Endothelial cell of umbilical vein (primary cell): ENCODE data around the gene ARHGAP31. TPM values are rescaled to one million over a fixed set of nuclear protein-coding genes. Genes with fewer than 3 reads are reported as not detected.

Experiments
- BruUV-seq: library from RNA; stranded (reverse); fragments of 400-500 nt; replicated peaks from 2 replicates; lab custom pipeline; 2021; lab: Mats Ljungman, UMichigan
- CTCF ChIA-PET: fragments of 300-600, 350-600 bp; sonication (Branson Sonifier 250); formaldehyde crosslinking; loops from one replicate; lab custom pipeline; 2021; ENCODE audit warnings: antibody characterized with exemption, inconsistent platforms; lab: Charles Lee
- POLR2A ChIA-PET: fragments of 300-600, 350-600 bp; sonication (Branson Sonifier 250); formaldehyde crosslinking; loops from one replicate; lab custom pipeline; 2021; ENCODE audit warnings: antibody characterized with exemption, inconsistent platforms; lab: Charles Lee
- DNase-seq: peaks from one replicate; pipeline ENCODE4 v3.0.0-alpha.2; 2011; ENCODE audit warnings: low read depth, low spot score
- FAIRE-seq: peaks from 2 replicates; lab custom pipeline; 2011; peaks lifted over from hg19 to GRCh38; lab: Jason Lieb, UNC
- H2AFZ ChIP-seq: 2 replicates; pipeline ENCODE4 v1.6.0; 2012; ENCODE audit warnings: low read depth, low read length, control low read depth, inconsistent platforms
- H3K27ac ChIP-seq: 2 replicates; pipeline ENCODE4 v1.5.1; 2011; ENCODE audit warnings: low read depth, mild to moderate bottlenecking, control low read depth, low read length, moderate library complexity; ENCODE audit not compliant: insufficient read depth
- H3K27me3 ChIP-seq, 2 experiments: 2 replicates each; pipeline versions ENCODE4 v1.6.0 to v1.6.1; 2011; ENCODE audit warnings: low read length in 2 of 2, mixed read lengths in 1 of 2; ENCODE audit not compliant: control insufficient read depth in 2 of 2, insufficient read depth in 2 of 2
- H3K36me3 ChIP-seq, 2 experiments: 2 replicates in 1 of 2; 3 replicates in 1 of 2; pipeline ENCODE4 v1.5.1; 2011; ENCODE audit warnings: low read length in 2 of 2, mild to moderate bottlenecking in 1 of 2, moderate library complexity in 1 of 2; ENCODE audit not compliant: control insufficient read depth in 2 of 2, insufficient read depth in 2 of 2; ENCODE audit errors: extremely low read depth in 1 of 2
- H3K4me1 ChIP-seq: 3 replicates; pipeline ENCODE4 v1.5.1; 2011; ENCODE audit warnings: mild to moderate bottlenecking, low read length; ENCODE audit not compliant: control insufficient read depth, insufficient read depth; ENCODE audit errors: extremely low read depth
- H3K4me2 ChIP-seq: 2 replicates; pipeline ENCODE4 v1.6.1; 2011; ENCODE audit warnings: low read length, control low read depth, mixed read lengths; ENCODE audit not compliant: insufficient read depth
- H3K4me3 ChIP-seq, 3 experiments: fragments of 200-600 bp in 1 of 3; sonication (generic), shearing (Covaris generic) in 1 of 3; replicated peaks in 1 of 3; 2 replicates each; pipeline ENCODE4 v1.5.1; 2011 to 2016; ENCODE audit warnings: control low read depth in 3 of 3, low read length in 3 of 3, mild to moderate bottlenecking in 2 of 3, inconsistent platforms in 1 of 3, low read depth in 1 of 3, moderate library complexity in 1 of 3; ENCODE audit not compliant: insufficient read depth in 1 of 3
- H3K79me2 ChIP-seq: 2 replicates; pipeline ENCODE4 v1.6.0; 2012; ENCODE audit warnings: low read length, inconsistent platforms; ENCODE audit not compliant: control insufficient read depth, insufficient read depth
- H3K9ac ChIP-seq: replicated peaks from 2 replicates; pipeline ENCODE3; 2011; ENCODE audit warnings: low read length, control low read depth; ENCODE audit not compliant: insufficient read depth; ENCODE audit errors: extremely low read depth
- H3K9me1 ChIP-seq: replicated peaks from 3 replicates; pipeline ENCODE4 v1.6.0; 2011; ENCODE audit warnings: mild to moderate bottlenecking, low read length; ENCODE audit not compliant: control insufficient read depth, insufficient read depth; ENCODE audit errors: extremely low read depth
- H3K9me3 ChIP-seq: replicated peaks from 2 replicates; pipeline ENCODE4 v1.5.1; 2012; ENCODE audit warnings: low read length, inconsistent platforms; ENCODE audit not compliant: control insufficient read depth, insufficient read depth
- H4K20me1 ChIP-seq: replicated peaks from 2 replicates; pipeline ENCODE3; 2011; ENCODE audit warnings: mild to moderate bottlenecking, low read length; ENCODE audit not compliant: control insufficient read depth, insufficient read depth; ENCODE audit errors: extremely low read depth
- CTCF ChIP-seq, 2 donors: IDR thresholded peaks; 1 replicate in 1 of 2; 2 replicates in 1 of 2; pipeline ENCODE4 v1.5.1; 2011; ENCODE audit warnings: low read length in 2 of 2, mild to moderate bottlenecking in 2 of 2, moderate library complexity in 2 of 2, control low read depth in 1 of 2, inconsistent platforms in 1 of 2, low read depth in 1 of 2; ENCODE audit not compliant: insufficient read depth in 1 of 2; ENCODE audit errors: extremely low read depth in 1 of 2
- EZH2 ChIP-seq: IDR thresholded peaks from 2 replicates; pipeline ENCODE4 v1.6.1; 2012; ENCODE audit warnings: borderline replicate concordance, low read depth, mild to moderate bottlenecking, moderate library complexity, low read length, inconsistent platforms; ENCODE audit not compliant: severe bottlenecking
- FOS ChIP-seq: IDR thresholded peaks from 2 replicates; pipeline ENCODE4 v1.6.1; 2011; ENCODE audit warnings: mild to moderate bottlenecking, low read length, moderate library complexity, borderline replicate concordance; ENCODE audit not compliant: insufficient read depth
- GATA2 ChIP-seq: IDR thresholded peaks from 2 replicates; pipeline ENCODE4 v1.7.0; 2011; ENCODE audit warnings: low read depth, mild to moderate bottlenecking, moderate library complexity, mixed read lengths, low read length; ENCODE audit not compliant: insufficient read length, insufficient read depth
- JUN ChIP-seq: IDR thresholded peaks from 2 replicates; pipeline ENCODE4 v1.6.1; 2011; ENCODE audit warnings: borderline replicate concordance, low read depth; ENCODE audit not compliant: insufficient read length, insufficient read depth
- MAX ChIP-seq: IDR thresholded peaks from 2 replicates; pipeline ENCODE4 v1.6.1; 2011; ENCODE audit not compliant: insufficient read depth, insufficient read length
- MYC ChIP-seq: IDR thresholded peaks from one replicate; pipeline ENCODE4 v1.6.1; 2011; ENCODE audit warnings: mild to moderate bottlenecking, low read depth, low read length
- POLR2A ChIP-seq: IDR thresholded peaks from 2 replicates; pipeline ENCODE4 v1.6.1; 2012; ENCODE audit warnings: low read depth, mild to moderate bottlenecking, control low read depth, low read length
- POLR2AphosphoS5 ChIP-seq: IDR thresholded peaks from 2 replicates; pipeline ENCODE4 v1.6.1; 2012; ENCODE audit warnings: low read depth, mild to moderate bottlenecking, control low read depth, low read length, moderate library complexity; ENCODE audit not compliant: insufficient read depth
- dilution Hi-C: fragments of 300-500 bp; cut with MboI; formaldehyde crosslinking; loops from one replicate; pipeline ENCODE4 v1.15.0; 2019; ENCODE audit warnings: low sequenced_read_pairs; ENCODE audit not compliant: extremely low pct_ligation_motif_present
- intact Hi-C: fragments of 100-400 bp; cut with micrococcal nuclease; formaldehyde crosslinking; loops from one replicate; pipeline ENCODE4 v1.10.0; 2022
- polyA plus RNA-seq, 4 experiments: library from polyadenylated mRNA; depleted of rRNA in 3 of 4; stranded (reverse) in 3 of 4; unstranded in 1 of 4; fragments of >200 nt; gene quantifications; 2 replicates each; pipeline versions ENCODE4 v1.2.1 to v1.2.3, GENCODE V29; 2011 to 2012; ENCODE audit warnings: missing spikeins in 1 of 4
- total RNA-seq: library from RNA; stranded (reverse); gene quantifications from 2 replicates; pipeline ENCODE4 v1.2.3, GENCODE V29; 2021

ARHGAP31 gene
- total and polyA plus RNA-seq, 2 donors (not counting 3 experiments of a cell fraction or from before 2014, with no cell fraction given): 25.5 to 65.8 TPM

DNA sequence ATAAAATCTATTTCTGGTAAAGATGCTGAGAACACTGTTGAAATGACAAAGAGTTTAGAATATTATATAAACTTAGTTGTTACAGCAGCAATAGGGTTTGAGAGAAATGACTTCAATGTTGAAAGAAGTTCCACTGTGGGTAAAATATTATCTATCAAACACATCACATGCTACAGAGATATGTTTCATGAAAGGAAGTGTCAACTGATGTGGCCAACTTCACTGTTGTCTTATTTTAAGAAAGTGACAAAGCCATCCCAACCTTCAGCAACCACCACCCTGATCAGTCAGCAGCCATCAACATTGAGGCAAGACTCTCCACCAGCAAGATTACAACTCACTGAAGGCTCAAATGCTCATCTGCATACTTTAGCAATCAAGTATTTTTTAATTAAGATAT lies 149.0 kb downstream of the ARHGAP31 start:
- Histone ChIP-seq H3K27ac (no peak overlapping the region), H3K4me1 (no peaks in the 10 kb centered on the region), H3K9me3 (no peaks in the 10 kb centered on the region), H3K9me1 (no peaks in the 10 kb centered on the region), H3K79me2 (no peaks in the 10 kb centered on the region), H3K36me3 (peaks cover 20 to 22% of the 10 kb centered on the region in 2 experiments), H3K9ac (no peak overlapping the region), H3K4me2 (no peak overlapping the region), H3K27me3 (no peaks in the 10 kb centered on the region), H3K4me3 (no peak overlapping the region), H4K20me1 (no peaks in the 10 kb centered on the region), H2AFZ (no peak overlapping the region)
- ChIA-PET CTCF (no interaction called here), POLR2A (interaction anchor here (0.7 kb wide), 1 partner anchor 25 kb away, joined by 3 read pairs; no protein-coding TSS in a partner anchor)
- DNase-seq (no peak), FAIRE-seq (no peak)
- TF ChIP-seq JUN (no peak), POLR2AphosphoS5 (no peak), EZH2 (no peak), GATA2 (no peak), CTCF (IDR thresholded peaks at IDR 0.05; ENCODE audit: extremely low read depth in 1 of 2, insufficient read depth in 1 of 2, low read depth in 1 of 2, low read length in 2 of 2) (no peak), MAX (no peak), POLR2A (no peak), FOS (no peak), MYC (no peak)
- BruUV-seq: no TSS peak
- intact Hi-C loops (no loop called here), dilution Hi-C loops (no loop called here)
